GM06990 (cell line): Measurements from ENCODE around the gene SMCO3.

Experiments
- DNase-seq: peaks from one replicate; pipeline ENCODE4 v3.0.0-alpha.2; 2011; ENCODE audit not compliant: insufficient read length; ENCODE audit errors: extremely low read depth
- H3K27me3 ChIP-seq: replicated peaks from 2 replicates; pipeline ENCODE4 v1.6.0; 2011; ENCODE audit warnings: low read length; ENCODE audit not compliant: control insufficient read depth, insufficient read depth
- H3K36me3 ChIP-seq: 2 replicates; pipeline ENCODE4 v1.5.1; 2011; ENCODE audit warnings: low read length; ENCODE audit not compliant: control insufficient read depth, insufficient read depth
- H3K4me3 ChIP-seq: replicated peaks from 2 replicates; pipeline ENCODE4 v1.5.1; 2011; ENCODE audit warnings: low read depth, mild to moderate bottlenecking, control low read depth, low read length
- TF ChIP-seq, protein P1 (sequence below): IDR thresholded peaks from 2 replicates; pipeline ENCODE4 v1.5.1; 2011; ENCODE audit warnings: low read length, control low read depth, mild to moderate bottlenecking, inconsistent platforms; ENCODE audit not compliant: insufficient read depth, poor library complexity, severe bottlenecking

The SMCO3 gene

GRCh38 chr12:14826491-14826890 lies 12.5 kb upstream of the SMCO3 start:
- Histone ChIP-seq H3K36me3 (no peaks in the 10 kb centered on the region), H3K4me3 (no peak overlapping the region), H3K27me3 (no peaks in the 10 kb centered on the region)
- DNase-seq: no peak
- TF ChIP-seq, protein P1, sequence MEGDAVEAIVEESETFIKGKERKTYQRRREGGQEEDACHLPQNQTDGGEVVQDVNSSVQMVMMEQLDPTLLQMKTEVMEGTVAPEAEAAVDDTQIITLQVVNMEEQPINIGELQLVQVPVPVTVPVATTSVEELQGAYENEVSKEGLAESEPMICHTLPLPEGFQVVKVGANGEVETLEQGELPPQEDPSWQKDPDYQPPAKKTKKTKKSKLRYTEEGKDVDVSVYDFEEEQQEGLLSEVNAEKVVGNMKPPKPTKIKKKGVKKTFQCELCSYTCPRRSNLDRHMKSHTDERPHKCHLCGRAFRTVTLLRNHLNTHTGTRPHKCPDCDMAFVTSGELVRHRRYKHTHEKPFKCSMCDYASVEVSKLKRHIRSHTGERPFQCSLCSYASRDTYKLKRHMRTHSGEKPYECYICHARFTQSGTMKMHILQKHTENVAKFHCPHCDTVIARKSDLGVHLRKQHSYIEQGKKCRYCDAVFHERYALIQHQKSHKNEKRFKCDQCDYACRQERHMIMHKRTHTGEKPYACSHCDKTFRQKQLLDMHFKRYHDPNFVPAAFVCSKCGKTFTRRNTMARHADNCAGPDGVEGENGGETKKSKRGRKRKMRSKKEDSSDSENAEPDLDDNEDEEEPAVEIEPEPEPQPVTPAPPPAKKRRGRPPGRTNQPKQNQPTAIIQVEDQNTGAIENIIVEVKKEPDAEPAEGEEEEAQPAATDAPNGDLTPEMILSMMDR: no peak

- no peak overlapping the region for H3K4me3 ChIP-seq
- TF ChIP-seq, protein P1: no peak
- no peaks in the 10 kb centered on the region for H3K27me3 ChIP-seq
- no peak for DNase-seq
- no peaks in the 10 kb centered on the region for H3K36me3 ChIP-seq
Measured at GRCh38 chr12:14825256-14825655, 11.3 kb upstream of the SMCO3 start.

DNA sequence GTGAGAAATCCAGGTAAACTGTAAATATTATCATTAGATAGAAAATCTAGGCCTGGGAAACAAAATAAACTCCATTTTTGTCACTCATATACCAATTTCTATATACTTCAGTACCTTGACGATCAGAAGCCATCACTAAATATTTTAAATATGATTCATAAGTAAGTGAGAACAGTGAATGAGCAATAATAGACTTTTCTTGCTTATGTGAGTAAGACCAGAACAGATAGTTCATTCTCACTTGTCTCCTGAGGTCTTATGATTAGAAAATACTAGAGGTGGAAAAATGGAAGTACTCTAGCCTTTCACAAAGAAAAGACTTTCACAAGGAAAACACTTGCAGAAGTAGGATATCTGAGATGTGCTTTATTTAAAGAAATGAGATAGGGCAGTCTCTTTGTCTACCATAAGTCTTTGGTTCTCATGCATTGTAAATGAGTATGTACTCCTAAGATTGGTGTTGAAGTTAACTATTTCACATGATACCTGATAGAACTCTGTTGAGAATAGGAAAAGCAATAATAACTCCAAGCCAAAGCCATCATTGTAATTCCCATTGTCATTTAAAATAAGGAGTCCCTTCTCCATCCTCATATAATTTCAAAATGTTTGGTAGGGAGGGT lies 10.1 kb upstream of the SMCO3 start:
- Histone ChIP-seq H3K27me3 (no peaks in the 10 kb centered on the region), H3K36me3 (no peaks in the 10 kb centered on the region), H3K4me3 (no peak overlapping the region)
- TF ChIP-seq, protein P1: no peak
- no peak for DNase-seq

DNA sequence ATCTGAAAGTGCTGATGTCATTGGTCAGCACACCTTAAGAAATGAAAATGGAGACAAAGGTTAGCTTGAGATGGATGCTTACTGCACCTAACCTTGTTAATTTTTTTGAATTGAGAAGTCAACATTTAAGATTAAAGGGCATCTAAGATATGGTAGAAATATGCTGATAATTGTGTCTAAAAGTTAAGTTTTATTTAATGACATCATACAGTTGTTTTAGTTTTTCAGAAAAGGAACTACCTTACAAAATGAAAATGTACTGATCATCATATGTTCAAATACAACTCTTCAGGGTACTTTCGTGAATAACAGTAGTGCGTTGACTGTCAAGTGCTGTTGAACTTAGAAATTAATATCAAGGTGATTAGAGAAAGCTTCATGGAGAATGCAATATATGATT lies 2.5 kb downstream of the SMCO3 start:
- DNase-seq: no peak
- TF ChIP-seq, protein P1: no peak
- Histone ChIP-seq H3K27me3 (no peaks in the 10 kb centered on the region), H3K4me3 (no peak overlapping the region), H3K36me3 (no peaks in the 10 kb centered on the region)

GRCh38 chr12:14810953-14811483 lies 3.0 kb downstream of the SMCO3 start:
- DNase-seq: no peak
- TF ChIP-seq, protein P1: peak; percentile 23

More at GRCh38 chr12:14810953-14811483, 3.0 kb downstream of the SMCO3 start:
- H3K4me3 ChIP-seq: no peak overlapping the region
- no peaks in the 10 kb centered on the region for H3K36me3 ChIP-seq
- H3K27me3 ChIP-seq: no peaks in the 10 kb centered on the region
